GM21367 (cell line): ENCODE data around the gene KIR3DL3.
"Not testable (repeated sequence)": the region's sequence is repeated elsewhere in the genome, so short reads cannot be mapped to it uniquely, and the experiment has no call there.

ENCODE experiments used
- ATAC-seq: cut with Tn5 transposase; IDR thresholded peaks from one replicate; pipeline ENCODE4 v1.9.1; 2021; ENCODE audit not compliant: unreplicated experiment

KIR3DL3 gene

GRCh38 chr19:54775830-54776229 is 51.6 kb downstream of the KIR3DL3 start:
- not testable (repeated sequence) for ATAC-seq

DNA sequence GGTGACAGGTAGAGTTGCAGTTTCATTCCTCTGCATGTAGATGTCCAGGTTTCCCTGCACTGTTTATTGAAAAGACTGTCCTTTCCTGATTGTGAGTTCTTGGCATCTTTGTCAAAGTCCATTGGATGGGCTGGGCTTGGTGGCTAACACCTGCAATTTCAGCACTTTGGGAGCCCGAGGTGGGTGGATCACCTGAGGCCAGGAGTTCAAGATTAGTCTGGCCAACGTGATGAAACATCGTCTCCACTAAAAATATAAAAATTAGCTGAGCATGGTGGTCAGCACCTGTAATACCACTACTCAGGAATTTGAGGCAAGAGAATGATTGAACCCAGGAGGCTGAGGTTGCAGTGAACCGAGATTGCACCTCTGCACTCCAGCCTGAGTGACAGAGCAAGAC is 53.6 kb downstream of the KIR3DL3 start:
- ATAC-seq: not testable (repeated sequence)

DNA sequence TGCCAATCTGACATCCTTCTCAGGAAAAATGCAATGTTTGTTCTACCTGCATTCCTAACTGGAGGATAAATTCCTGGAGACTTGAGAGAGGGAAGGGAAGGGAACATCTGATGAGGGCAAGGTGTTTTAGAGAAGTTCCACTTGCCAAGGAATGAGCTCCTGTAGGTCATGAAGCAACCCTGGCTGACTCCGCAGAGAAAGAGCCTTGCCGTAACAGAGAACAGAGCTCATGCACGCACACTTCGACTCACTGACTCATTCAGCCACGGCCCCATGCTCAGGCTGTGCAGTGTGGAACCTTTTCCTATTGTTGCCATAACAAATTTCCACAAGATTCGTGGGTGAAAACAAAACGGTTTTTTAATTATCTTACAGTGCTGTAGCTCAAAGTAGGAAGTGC is 54.7 kb downstream of the KIR3DL3 start:
- ATAC-seq: not testable (repeated sequence)

DNA sequence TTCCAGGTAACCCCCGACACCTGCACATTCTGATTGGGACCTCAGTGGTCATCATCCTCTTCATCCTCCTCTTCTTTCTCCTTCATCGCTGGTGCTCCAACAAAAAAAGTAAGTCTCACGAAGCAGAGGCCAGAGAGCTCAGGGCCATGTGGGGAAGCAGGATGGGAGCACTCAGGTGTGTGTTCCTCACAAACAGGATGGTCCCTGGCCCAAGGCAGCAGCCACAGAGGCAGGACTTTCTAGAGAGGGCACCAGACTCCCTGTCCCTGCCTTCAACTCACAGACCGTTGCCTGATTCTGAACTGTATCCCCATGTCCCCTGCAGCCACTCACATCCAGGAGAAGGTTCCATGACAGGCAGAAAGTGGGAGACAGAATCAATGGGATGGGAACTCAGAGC is 58.7 kb downstream of the KIR3DL3 start:
- ATAC-seq: not testable (repeated sequence)
